H1 (cell line): ENCODE results near the gene PHF23. TPM values are rescaled to one million over a fixed set of nuclear protein-coding genes. Genes with fewer than 3 reads are reported as not detected.

Source experiments
- SIRT6 ChIP-seq: IDR thresholded peaks from one replicate; pipeline ENCODE4 v1.7.1; 2012; ENCODE audit warnings: low read length, inconsistent platforms
- polyA plus RNA-seq, 7 experiments: library from polyadenylated mRNA; depleted of rRNA in 3 of 7; stranded (reverse) in 5 of 7; unstranded in 2 of 7; fragments of >200 nt in 5 of 7; fragments of 200-250 nt in 2 of 7; gene quantifications; 1 replicate in 5 of 7; 2 replicates in 1 of 7; 4 replicates in 1 of 7; pipeline versions ENCODE4 v1.2.1 to v1.2.3, GENCODE V29; 2011 to 2013; ENCODE audit warnings: missing spikeins in 2 of 7, mixed read lengths in 2 of 7
- total RNA-seq: library from RNA; stranded (reverse); fragmentation: NEBNext Ultra II Directional; extraction: Animal tissue kit (Norgen Biotek cat#: 25700); gene quantifications from 2 replicates; pipeline ENCODE4 v1.2.1, GENCODE V29; 2021
- TF ChIP-seq, protein P1 (sequence below): fragments of 300-600 bp; sonication (generic); IDR thresholded peaks from 2 replicates; pipeline ENCODE4 v1.7.1; 2012; ENCODE audit warnings: low read length, moderate library complexity, mild to moderate bottlenecking, inconsistent platforms; ENCODE audit not compliant: insufficient replicate concordance

Gene PHF23
- total and polyA plus RNA-seq, 2 of the 8 experiments (the other 6 are each of a cell fraction or from before 2014, with no cell fraction given) = 47.5 to 62.8 TPM

DNA sequence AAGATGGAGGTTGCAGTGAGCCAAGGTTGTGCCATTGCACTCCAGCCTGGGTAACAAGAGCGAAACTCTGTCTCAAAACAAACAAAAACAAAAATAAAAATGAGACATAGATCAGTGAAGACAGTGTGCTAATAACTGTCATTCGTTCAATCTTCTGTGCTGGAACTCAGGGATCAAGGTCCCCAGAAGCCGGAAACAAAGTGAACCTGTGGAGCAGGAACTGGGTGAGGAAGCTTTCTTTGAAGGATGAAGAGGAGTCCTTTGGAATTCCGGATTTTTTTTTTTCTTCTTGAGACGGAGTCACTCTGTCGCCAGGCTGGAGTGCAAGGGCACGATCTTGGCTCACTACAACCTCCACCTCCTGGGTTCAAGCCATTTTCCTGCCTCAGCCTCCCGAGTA, 40.2 kb upstream of the PHF23 start (continued):
- TF ChIP-seq, protein P1, sequence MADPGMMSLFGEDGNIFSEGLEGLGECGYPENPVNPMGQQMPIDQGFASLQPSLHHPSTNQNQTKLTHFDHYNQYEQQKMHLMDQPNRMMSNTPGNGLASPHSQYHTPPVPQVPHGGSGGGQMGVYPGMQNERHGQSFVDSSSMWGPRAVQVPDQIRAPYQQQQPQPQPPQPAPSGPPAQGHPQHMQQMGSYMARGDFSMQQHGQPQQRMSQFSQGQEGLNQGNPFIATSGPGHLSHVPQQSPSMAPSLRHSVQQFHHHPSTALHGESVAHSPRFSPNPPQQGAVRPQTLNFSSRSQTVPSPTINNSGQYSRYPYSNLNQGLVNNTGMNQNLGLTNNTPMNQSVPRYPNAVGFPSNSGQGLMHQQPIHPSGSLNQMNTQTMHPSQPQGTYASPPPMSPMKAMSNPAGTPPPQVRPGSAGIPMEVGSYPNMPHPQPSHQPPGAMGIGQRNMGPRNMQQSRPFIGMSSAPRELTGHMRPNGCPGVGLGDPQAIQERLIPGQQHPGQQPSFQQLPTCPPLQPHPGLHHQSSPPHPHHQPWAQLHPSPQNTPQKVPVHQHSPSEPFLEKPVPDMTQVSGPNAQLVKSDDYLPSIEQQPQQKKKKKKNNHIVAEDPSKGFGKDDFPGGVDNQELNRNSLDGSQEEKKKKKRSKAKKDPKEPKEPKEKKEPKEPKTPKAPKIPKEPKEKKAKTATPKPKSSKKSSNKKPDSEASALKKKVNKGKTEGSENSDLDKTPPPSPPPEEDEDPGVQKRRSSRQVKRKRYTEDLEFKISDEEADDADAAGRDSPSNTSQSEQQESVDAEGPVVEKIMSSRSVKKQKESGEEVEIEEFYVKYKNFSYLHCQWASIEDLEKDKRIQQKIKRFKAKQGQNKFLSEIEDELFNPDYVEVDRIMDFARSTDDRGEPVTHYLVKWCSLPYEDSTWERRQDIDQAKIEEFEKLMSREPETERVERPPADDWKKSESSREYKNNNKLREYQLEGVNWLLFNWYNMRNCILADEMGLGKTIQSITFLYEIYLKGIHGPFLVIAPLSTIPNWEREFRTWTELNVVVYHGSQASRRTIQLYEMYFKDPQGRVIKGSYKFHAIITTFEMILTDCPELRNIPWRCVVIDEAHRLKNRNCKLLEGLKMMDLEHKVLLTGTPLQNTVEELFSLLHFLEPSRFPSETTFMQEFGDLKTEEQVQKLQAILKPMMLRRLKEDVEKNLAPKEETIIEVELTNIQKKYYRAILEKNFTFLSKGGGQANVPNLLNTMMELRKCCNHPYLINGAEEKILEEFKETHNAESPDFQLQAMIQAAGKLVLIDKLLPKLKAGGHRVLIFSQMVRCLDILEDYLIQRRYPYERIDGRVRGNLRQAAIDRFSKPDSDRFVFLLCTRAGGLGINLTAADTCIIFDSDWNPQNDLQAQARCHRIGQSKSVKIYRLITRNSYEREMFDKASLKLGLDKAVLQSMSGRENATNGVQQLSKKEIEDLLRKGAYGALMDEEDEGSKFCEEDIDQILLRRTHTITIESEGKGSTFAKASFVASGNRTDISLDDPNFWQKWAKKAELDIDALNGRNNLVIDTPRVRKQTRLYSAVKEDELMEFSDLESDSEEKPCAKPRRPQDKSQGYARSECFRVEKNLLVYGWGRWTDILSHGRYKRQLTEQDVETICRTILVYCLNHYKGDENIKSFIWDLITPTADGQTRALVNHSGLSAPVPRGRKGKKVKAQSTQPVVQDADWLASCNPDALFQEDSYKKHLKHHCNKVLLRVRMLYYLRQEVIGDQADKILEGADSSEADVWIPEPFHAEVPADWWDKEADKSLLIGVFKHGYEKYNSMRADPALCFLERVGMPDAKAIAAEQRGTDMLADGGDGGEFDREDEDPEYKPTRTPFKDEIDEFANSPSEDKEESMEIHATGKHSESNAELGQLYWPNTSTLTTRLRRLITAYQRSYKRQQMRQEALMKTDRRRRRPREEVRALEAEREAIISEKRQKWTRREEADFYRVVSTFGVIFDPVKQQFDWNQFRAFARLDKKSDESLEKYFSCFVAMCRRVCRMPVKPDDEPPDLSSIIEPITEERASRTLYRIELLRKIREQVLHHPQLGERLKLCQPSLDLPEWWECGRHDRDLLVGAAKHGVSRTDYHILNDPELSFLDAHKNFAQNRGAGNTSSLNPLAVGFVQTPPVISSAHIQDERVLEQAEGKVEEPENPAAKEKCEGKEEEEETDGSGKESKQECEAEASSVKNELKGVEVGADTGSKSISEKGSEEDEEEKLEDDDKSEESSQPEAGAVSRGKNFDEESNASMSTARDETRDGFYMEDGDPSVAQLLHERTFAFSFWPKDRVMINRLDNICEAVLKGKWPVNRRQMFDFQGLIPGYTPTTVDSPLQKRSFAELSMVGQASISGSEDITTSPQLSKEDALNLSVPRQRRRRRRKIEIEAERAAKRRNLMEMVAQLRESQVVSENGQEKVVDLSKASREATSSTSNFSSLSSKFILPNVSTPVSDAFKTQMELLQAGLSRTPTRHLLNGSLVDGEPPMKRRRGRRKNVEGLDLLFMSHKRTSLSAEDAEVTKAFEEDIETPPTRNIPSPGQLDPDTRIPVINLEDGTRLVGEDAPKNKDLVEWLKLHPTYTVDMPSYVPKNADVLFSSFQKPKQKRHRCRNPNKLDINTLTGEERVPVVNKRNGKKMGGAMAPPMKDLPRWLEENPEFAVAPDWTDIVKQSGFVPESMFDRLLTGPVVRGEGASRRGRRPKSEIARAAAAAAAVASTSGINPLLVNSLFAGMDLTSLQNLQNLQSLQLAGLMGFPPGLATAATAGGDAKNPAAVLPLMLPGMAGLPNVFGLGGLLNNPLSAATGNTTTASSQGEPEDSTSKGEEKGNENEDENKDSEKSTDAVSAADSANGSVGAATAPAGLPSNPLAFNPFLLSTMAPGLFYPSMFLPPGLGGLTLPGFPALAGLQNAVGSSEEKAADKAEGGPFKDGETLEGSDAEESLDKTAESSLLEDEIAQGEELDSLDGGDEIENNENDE = no peak
- TF ChIP-seq SIRT6 = no peak
